HG03139 (cell line): ENCODE results near the gene WWOX.
"Not testable (repeated sequence)": the region's sequence is repeated elsewhere in the genome, so short reads cannot be mapped to it uniquely, and the experiment has no call there.

Experiments used
- ATAC-seq: cut with Tn5 transposase; IDR thresholded peaks from one replicate; pipeline ENCODE4 v1.9.1; 2021; ENCODE audit not compliant: unreplicated experiment

Gene WWOX

GRCh38 chr16:78099271-78100111 lies at the start of gene WWOX:
Gene WWOX, plus strand, starts transcription at chr16:78099654.
- ATAC-seq: peak; percentile 96

GRCh38 chr16:78050734-78051400 lies 48.6 kb upstream of the WWOX start:
- no peak for ATAC-seq

GRCh38 chr16:78057803-78058564 lies 41.5 kb upstream of the WWOX start:
- no peak for ATAC-seq

- not testable (repeated sequence) for ATAC-seq
Measured at GRCh38 chr16:78059806-78060205, 39.6 kb upstream of the WWOX start.

GRCh38 chr16:78060295-78060694 lies 39.2 kb upstream of the WWOX start:
- ATAC-seq: no peak

- ATAC-seq: no peak
Measured at GRCh38 chr16:78060809-78061208, 38.6 kb upstream of the WWOX start.

GRCh38 chr16:78065319-78065718 lies 34.1 kb upstream of the WWOX start:
- ATAC-seq: no peak

GRCh38 chr16:78069913-78070312 lies 29.5 kb upstream of the WWOX start:
- ATAC-seq: no peak

GRCh38 chr16:78072275-78072674 lies 27.2 kb upstream of the WWOX start:
- ATAC-seq: no peak

GRCh38 chr16:78075800-78076199 lies 23.7 kb upstream of the WWOX start:
- ATAC-seq: no peak

- no peak for ATAC-seq
Measured at GRCh38 chr16:78081341-78081740, 18.1 kb upstream of the WWOX start.

- ATAC-seq: no peak
Measured at GRCh38 chr16:78091419-78091818, 8.0 kb upstream of the WWOX start.

- ATAC-seq: no peak
Measured at GRCh38 chr16:78092758-78093157, 6.7 kb upstream of the WWOX start.

GRCh38 chr16:78094166-78094565 lies 5.3 kb upstream of the WWOX start:
- no peak for ATAC-seq

- no peak for ATAC-seq
Measured at GRCh38 chr16:78094998-78095397, 4.5 kb upstream of the WWOX start.

GRCh38 chr16:78096386-78096785 lies 3.1 kb upstream of the WWOX start:
- no peak for ATAC-seq

- no peak for ATAC-seq
Measured at GRCh38 chr16:78097548-78097947, 1.9 kb upstream of the WWOX start.

- no peak for ATAC-seq
Measured at GRCh38 chr16:78098087-78098486, 1.4 kb upstream of the WWOX start.

- no peak for ATAC-seq
Measured at GRCh38 chr16:78098595-78099270, 721 bp upstream of the WWOX start.

- ATAC-seq: peak; percentile 32
Measured at GRCh38 chr16:78100112-78100467, 636 bp downstream of the WWOX start.

GRCh38 chr16:78102122-78102660 lies 2.7 kb downstream of the WWOX start:
- no peak for ATAC-seq
